Measurements from ENCODE around the gene FOXD4L3. TPM values are rescaled to one million over a fixed set of nuclear protein-coding genes. Genes with fewer than 3 reads are reported as not detected.
A peak's percentile ranks its signal among the peaks of the same experiment; 100 is the strongest.
"Not testable (repeated sequence)": the region's sequence is repeated elsewhere in the genome, so short reads cannot be mapped to it uniquely, and the experiment has no call there.

Gene FOXD4L3
- total and polyA plus RNA-seq, 2 donors (not counting 1 experiment from before 2014, with no cell fraction given) = 0.22 TPM; not detected in 1

- H3K36me3 ChIP-seq (replicated peaks in 1 of 2; ENCODE audit: control extremely low read depth in 1 of 2, control insufficient read depth in 1 of 2, extremely low read depth in 1 of 2, insufficient read depth in 2 of 2, low read length in 1 of 2); H3K79me2 ChIP-seq (ENCODE audit: control insufficient read depth, insufficient read depth, low read length); H3K9me3 ChIP-seq (ENCODE audit: control extremely low read depth in 1 of 3, control insufficient read depth in 2 of 3, insufficient read depth in 1 of 3, low read length in 2 of 3); H3K4me3 ChIP-seq (ENCODE audit: control extremely low read depth in 1 of 5, extremely low read depth in 1 of 5, insufficient read depth in 1 of 5, low read depth in 2 of 5, low read length in 4 of 5); H3K9me3 Mint-ChIP-seq (ENCODE audit: insufficient read depth); H3K4me3 Mint-ChIP-seq; H3K9ac ChIP-seq (ENCODE audit: low read length); H3K27ac Mint-ChIP-seq; H3K27me3 Mint-ChIP-seq; POLR2A ChIA-PET; H2AFZ ChIP-seq (ENCODE audit: insufficient read depth, low read depth, low read length, poor library complexity, severe bottlenecking); H3K27ac ChIP-seq (ENCODE audit: low read length in 2 of 2); H3K4me1 ChIP-seq (ENCODE audit: control insufficient read depth in 2 of 2, insufficient read depth in 2 of 2, low read length in 2 of 2); DNase-seq; H4K20me1 ChIP-seq (ENCODE audit: control insufficient read depth, insufficient read depth, low read length, poor library complexity, severe bottlenecking); H3K4me2 ChIP-seq (replicated peaks; ENCODE audit: low read depth, low read length, poor library complexity, severe bottlenecking); H3K27me3 ChIP-seq (replicated peaks in 1 of 4; ENCODE audit: control extremely low read depth in 1 of 4, control insufficient read depth in 3 of 4, insufficient read depth in 4 of 4, low read length in 3 of 4); H3K4me1 Mint-ChIP-seq: not testable (repeated sequence)
- ATAC-seq (ENCODE audit: low read depth) = peak; percentile 91
- intact Hi-C loops (cut with micrococcal nuclease) = loop anchor here (5.0 kb wide), 1 partner anchor 225 kb away; no protein-coding TSS in a partner anchor
- CTCF ChIA-PET = interaction anchor here (1.2 to 1.5 kb wide), 3 partner anchors 217 to 657 kb away, joined by 5 to 7 read pairs (median 6); no protein-coding TSS in a partner anchor
- TF ChIP-seq CTCF (IDR thresholded peaks at IDR 0.05) = peak; percentile 34
- no CpG with 5 or more reads among the region's 10 CpGs for WGBS (ENCODE audit: insufficient coverage)
Observed at GRCh38 chr9:68342265-68343025, 39.8 kb downstream of the FOXD4L3 start.

- H3K9me3 Mint-ChIP-seq (ENCODE audit: insufficient read depth); H3K27ac ChIP-seq (ENCODE audit: low read length in 2 of 2); H4K20me1 ChIP-seq (ENCODE audit: control insufficient read depth, insufficient read depth, low read length, poor library complexity, severe bottlenecking); H3K9ac ChIP-seq (ENCODE audit: low read length); H3K9me3 ChIP-seq (ENCODE audit: control extremely low read depth in 1 of 3, control insufficient read depth in 2 of 3, insufficient read depth in 1 of 3, low read length in 2 of 3); H3K27ac Mint-ChIP-seq; H3K4me1 ChIP-seq (ENCODE audit: control insufficient read depth in 2 of 2, insufficient read depth in 2 of 2, low read length in 2 of 2); POLR2A ChIA-PET; H3K4me3 ChIP-seq (ENCODE audit: control extremely low read depth in 1 of 5, extremely low read depth in 1 of 5, insufficient read depth in 1 of 5, low read depth in 2 of 5, low read length in 4 of 5); H3K27me3 Mint-ChIP-seq; H3K79me2 ChIP-seq (ENCODE audit: control insufficient read depth, insufficient read depth, low read length); H3K4me1 Mint-ChIP-seq; H3K4me2 ChIP-seq (replicated peaks; ENCODE audit: low read depth, low read length, poor library complexity, severe bottlenecking); H2AFZ ChIP-seq (ENCODE audit: insufficient read depth, low read depth, low read length, poor library complexity, severe bottlenecking); DNase-seq; H3K27me3 ChIP-seq (replicated peaks in 1 of 4; ENCODE audit: control extremely low read depth in 1 of 4, control insufficient read depth in 3 of 4, insufficient read depth in 4 of 4, low read length in 3 of 4); ATAC-seq (ENCODE audit: low read depth); H3K36me3 ChIP-seq (replicated peaks in 1 of 2; ENCODE audit: control extremely low read depth in 1 of 2, control insufficient read depth in 1 of 2, extremely low read depth in 1 of 2, insufficient read depth in 2 of 2, low read length in 1 of 2); H3K4me3 Mint-ChIP-seq: not testable (repeated sequence)
- CTCF ChIA-PET = interaction anchor here (0.6 to 1.5 kb wide), 11 partner anchors 216 to 908 kb away, joined by 3 to 9 read pairs (median 5); no protein-coding TSS in a partner anchor
- no CpG with 5 or more reads among the region's 4 CpGs for WGBS (ENCODE audit: insufficient coverage)
- intact Hi-C loops (cut with micrococcal nuclease) = loop anchor here (5.0 kb wide), 1 partner anchor 224 kb away; no protein-coding TSS in a partner anchor
Observed at GRCh38 chr9:68343242-68343641, 40.6 kb downstream of the FOXD4L3 start.

GRCh38 chr9:68343992-68344391, 41.3 kb downstream of the FOXD4L3 start:
- H3K9me3 Mint-ChIP-seq (ENCODE audit: insufficient read depth); POLR2A ChIA-PET; H4K20me1 ChIP-seq (ENCODE audit: control insufficient read depth, insufficient read depth, low read length, poor library complexity, severe bottlenecking); DNase-seq; ATAC-seq (ENCODE audit: low read depth); H3K4me1 Mint-ChIP-seq; H3K27me3 ChIP-seq (replicated peaks in 1 of 4; ENCODE audit: control extremely low read depth in 1 of 4, control insufficient read depth in 3 of 4, insufficient read depth in 4 of 4, low read length in 3 of 4); H3K9me3 ChIP-seq (ENCODE audit: control extremely low read depth in 1 of 3, control insufficient read depth in 2 of 3, insufficient read depth in 1 of 3, low read length in 2 of 3); H3K4me3 ChIP-seq (ENCODE audit: control extremely low read depth in 1 of 5, extremely low read depth in 1 of 5, insufficient read depth in 1 of 5, low read depth in 2 of 5, low read length in 4 of 5); H3K9ac ChIP-seq (ENCODE audit: low read length); H3K4me2 ChIP-seq (replicated peaks; ENCODE audit: low read depth, low read length, poor library complexity, severe bottlenecking); H3K27me3 Mint-ChIP-seq; H3K4me3 Mint-ChIP-seq; H3K79me2 ChIP-seq (ENCODE audit: control insufficient read depth, insufficient read depth, low read length); H2AFZ ChIP-seq (ENCODE audit: insufficient read depth, low read depth, low read length, poor library complexity, severe bottlenecking); H3K27ac ChIP-seq (ENCODE audit: low read length in 2 of 2); H3K4me1 ChIP-seq (ENCODE audit: control insufficient read depth in 2 of 2, insufficient read depth in 2 of 2, low read length in 2 of 2); H3K36me3 ChIP-seq (replicated peaks in 1 of 2; ENCODE audit: control extremely low read depth in 1 of 2, control insufficient read depth in 1 of 2, extremely low read depth in 1 of 2, insufficient read depth in 2 of 2, low read length in 1 of 2); H3K27ac Mint-ChIP-seq: not testable (repeated sequence)
- no CpG with 5 or more reads among the region's 4 CpGs for whole genome bisulfite sequencing (ENCODE audit: insufficient coverage)
- CTCF ChIA-PET = interaction anchor here (0.9 to 1.1 kb wide), 3 partner anchors 218 to 226 kb away, joined by 3 to 9 read pairs (median 4); no protein-coding TSS in a partner anchor
- intact Hi-C loops (cut with micrococcal nuclease) = loop anchor here (5.0 kb wide), 1 partner anchor 223 kb away; no protein-coding TSS in a partner anchor
